GM12872 (cell line): ENCODE measurements around the gene CAVIN1.
A peak's percentile ranks its signal among the peaks of the same experiment; 100 is the strongest.

ENCODE experiments used
- TF ChIP-seq, protein P1 (sequence below): IDR thresholded peaks from 3 replicates; pipeline ENCODE4 v1.5.1; 2011; ENCODE audit warnings: low read depth, mild to moderate bottlenecking, low read length, moderate library complexity; ENCODE audit not compliant: insufficient read depth

Gene CAVIN1

DNA sequence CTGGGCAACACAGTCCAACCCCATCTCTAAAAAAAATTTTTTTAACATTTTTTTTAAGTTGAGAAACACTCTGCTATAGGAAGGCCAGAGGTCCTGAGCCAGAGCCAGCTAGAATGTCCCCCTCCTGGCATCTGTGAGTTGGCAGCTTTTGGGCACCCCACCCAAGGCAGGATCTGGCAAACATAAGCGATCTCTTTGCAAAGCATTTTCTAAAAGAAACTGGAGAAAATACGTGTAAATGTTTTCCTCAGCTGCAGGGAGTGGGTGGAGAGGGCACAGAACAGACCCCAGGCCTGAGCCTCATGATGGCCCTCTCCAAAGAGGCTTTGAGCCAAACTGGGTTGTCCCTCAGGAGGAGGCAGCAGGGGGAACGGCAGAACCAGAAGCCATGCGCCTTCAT is 11.7 kb downstream of the CAVIN1 start:
- TF ChIP-seq, protein P1, sequence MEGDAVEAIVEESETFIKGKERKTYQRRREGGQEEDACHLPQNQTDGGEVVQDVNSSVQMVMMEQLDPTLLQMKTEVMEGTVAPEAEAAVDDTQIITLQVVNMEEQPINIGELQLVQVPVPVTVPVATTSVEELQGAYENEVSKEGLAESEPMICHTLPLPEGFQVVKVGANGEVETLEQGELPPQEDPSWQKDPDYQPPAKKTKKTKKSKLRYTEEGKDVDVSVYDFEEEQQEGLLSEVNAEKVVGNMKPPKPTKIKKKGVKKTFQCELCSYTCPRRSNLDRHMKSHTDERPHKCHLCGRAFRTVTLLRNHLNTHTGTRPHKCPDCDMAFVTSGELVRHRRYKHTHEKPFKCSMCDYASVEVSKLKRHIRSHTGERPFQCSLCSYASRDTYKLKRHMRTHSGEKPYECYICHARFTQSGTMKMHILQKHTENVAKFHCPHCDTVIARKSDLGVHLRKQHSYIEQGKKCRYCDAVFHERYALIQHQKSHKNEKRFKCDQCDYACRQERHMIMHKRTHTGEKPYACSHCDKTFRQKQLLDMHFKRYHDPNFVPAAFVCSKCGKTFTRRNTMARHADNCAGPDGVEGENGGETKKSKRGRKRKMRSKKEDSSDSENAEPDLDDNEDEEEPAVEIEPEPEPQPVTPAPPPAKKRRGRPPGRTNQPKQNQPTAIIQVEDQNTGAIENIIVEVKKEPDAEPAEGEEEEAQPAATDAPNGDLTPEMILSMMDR, result no peak

DNA sequence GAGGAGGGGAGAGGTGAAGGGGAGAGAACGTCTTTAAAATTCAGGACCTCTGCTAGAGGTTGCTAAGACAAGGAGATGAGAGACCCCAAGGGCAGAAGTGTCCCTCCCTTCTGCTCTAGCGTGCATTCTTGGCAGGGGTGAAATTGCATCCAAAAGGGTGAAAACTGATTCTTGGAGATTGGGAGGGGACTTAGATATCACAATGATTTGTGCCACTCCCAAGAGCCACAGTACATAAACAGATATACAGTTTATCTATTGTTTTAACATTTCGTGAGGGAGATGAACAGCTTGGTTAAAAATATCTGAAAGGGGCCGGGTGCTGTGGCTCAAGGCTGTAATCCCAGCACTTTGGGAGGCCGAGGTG is 12.8 kb downstream of the CAVIN1 start:
- TF ChIP-seq, protein P1, result no peak

DNA sequence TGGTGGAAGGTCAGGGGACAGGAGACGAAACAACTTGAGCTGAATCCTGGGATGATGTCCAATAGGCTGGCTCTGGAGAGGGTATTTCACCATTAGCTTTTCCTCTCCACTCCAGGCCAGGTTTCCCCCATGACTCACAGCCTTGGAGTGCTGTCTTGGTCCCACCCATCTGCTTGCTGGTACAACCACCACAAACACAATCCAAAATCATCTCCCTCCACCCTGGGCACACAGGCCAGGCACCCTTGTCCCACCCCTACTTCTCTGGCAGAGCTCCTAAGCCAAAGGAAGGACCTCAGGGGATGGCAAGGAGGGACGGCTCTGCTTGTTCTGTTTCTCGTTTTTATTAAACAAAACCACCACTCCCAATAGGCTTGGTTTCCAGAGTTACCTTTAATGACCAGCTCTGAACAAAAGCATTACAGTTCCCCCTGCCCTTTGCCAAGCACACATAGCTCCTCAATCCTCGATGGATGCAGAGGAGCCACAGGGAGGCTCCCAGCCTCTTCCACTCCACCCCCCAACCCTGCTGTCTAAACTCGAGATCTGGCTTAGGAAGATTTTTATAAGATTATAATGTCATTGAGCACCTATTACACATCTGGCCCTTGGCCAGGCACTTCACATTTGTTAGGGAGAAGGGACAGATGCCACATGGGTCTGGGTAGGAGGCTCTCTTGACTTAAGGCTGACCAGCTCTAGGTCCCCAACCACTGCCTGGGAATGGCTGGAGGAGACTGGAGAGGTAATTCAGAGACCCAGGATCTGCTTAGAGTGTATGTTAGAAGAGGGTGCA is 13.3 kb downstream of the CAVIN1 start:
- TF ChIP-seq, protein P1, result no peak

- TF ChIP-seq, protein P1, result no peak
These were observed 15.0 kb downstream of the CAVIN1 start for GRCh38 chr17:42408061-42408460.

- TF ChIP-seq, protein P1, result no peak
These were observed 15.7 kb downstream of the CAVIN1 start for GRCh38 chr17:42407289-42407836.

- TF ChIP-seq, protein P1, result no peak
These were observed 16.3 kb downstream of the CAVIN1 start for GRCh38 chr17:42406615-42407288.

DNA sequence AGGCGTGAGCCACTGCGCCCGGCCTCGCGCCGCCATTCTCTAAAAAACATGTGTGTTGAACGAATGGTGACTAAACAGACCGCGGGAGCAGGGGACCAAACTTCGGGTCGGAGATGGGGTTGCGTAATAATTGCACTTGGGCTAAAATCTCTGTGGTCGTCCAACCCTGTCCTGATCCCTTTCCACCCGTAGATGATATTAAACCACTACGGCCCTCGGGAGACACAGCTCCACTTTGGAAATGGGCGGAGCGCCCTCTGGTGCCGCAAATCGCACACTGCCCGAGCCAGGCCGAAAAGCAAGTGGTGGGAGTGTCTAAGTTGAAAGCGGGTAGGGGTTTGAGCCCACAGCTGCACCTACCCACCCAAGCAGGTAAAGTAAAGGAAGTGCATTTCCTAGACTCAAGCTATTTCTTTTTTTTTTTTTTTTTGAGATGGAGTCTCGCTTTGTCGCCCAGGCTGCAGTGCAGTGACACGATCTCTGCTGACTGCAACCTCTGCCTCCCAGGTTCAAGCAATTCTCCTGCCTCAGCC is 17.0 kb downstream of the CAVIN1 start:
- TF ChIP-seq, protein P1, result peak; percentile 88
